GM10248 (cell line): ENCODE data around the gene MAP1LC3B2.

Experiments
- CTCF ChIA-PET: fragments of 300-600 bp; sonication (Branson Sonifier 250); formaldehyde crosslinking; extraction: SDS; loops from one replicate; lab custom pipeline; 2021; ENCODE audit warnings: antibody characterized with exemption; lab: Yijun Ruan, JAX
- POLR2A ChIA-PET: fragments of 350-650 bp; sonication (Branson Sonifier 250); formaldehyde crosslinking; extraction: SDS; loops from one replicate; lab custom pipeline; 2020; ENCODE audit warnings: antibody characterized with exemption; lab: Yijun Ruan, JAX
- DNase-seq: peaks from one replicate; pipeline ENCODE4 v3.0.0; 2012; ENCODE audit errors: extremely low spot score
- TF ChIP-seq, protein P1 (sequence below): IDR thresholded peaks from 2 replicates; pipeline ENCODE4 v1.5.1; 2012; ENCODE audit warnings: mild to moderate bottlenecking, low read depth; ENCODE audit errors: extremely low read depth, missing control alignments, control extremely low read depth

Gene MAP1LC3B2

DNA sequence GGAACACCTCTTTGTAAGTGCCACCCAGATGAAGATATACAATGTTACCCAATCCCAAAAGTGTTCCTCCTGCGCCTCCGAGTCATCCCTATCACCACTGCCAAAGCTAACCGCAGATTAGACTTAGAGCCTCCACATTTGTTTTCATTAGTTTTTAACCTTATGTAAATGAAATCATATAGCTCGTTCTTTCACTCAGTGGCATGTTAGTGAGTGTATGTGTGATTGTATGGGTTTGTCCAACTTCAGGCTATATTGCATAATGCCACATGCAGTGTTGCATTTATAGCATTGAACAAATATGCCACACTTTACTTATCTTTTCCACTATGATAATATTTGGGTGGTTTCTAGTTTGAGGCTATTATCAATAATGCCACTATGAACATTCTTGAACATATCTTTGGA lies 18.0 kb downstream of the MAP1LC3B2 start:
- ChIA-PET CTCF (interaction anchor here (0.9 to 1.0 kb wide), 2 partner anchors 23 to 63 kb away, joined by 3 to 4 read pairs; no protein-coding TSS in a partner anchor), POLR2A (no interaction called here)
- DNase-seq: no peak
- TF ChIP-seq, protein P1, sequence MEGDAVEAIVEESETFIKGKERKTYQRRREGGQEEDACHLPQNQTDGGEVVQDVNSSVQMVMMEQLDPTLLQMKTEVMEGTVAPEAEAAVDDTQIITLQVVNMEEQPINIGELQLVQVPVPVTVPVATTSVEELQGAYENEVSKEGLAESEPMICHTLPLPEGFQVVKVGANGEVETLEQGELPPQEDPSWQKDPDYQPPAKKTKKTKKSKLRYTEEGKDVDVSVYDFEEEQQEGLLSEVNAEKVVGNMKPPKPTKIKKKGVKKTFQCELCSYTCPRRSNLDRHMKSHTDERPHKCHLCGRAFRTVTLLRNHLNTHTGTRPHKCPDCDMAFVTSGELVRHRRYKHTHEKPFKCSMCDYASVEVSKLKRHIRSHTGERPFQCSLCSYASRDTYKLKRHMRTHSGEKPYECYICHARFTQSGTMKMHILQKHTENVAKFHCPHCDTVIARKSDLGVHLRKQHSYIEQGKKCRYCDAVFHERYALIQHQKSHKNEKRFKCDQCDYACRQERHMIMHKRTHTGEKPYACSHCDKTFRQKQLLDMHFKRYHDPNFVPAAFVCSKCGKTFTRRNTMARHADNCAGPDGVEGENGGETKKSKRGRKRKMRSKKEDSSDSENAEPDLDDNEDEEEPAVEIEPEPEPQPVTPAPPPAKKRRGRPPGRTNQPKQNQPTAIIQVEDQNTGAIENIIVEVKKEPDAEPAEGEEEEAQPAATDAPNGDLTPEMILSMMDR: no peak

DNA sequence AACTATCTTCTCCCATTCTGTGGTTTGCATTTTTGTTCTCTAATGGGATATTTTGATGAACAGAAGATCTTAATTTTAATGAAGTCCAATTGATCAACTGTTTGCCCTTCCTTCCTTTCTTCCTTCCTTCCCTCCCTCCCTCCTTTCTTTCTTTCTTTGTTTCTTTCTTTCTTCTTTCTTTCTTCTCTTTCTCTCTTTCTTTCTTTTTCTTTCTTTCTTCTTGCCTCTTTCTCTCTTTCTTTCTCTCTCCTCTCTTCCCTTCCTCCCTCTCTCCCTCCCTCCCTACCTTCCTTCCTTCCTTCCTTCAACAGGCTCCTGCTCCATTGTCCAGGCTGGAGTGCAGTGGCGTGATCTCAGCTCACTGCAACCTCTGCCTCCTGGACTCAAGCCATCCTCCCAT lies 18.9 kb downstream of the MAP1LC3B2 start:
- ChIA-PET POLR2A (no interaction called here), CTCF (interaction anchor here (1.0 to 1.2 kb wide), 2 partner anchors 12 to 62 kb away, joined by 3 to 5 read pairs; no protein-coding TSS in a partner anchor)
- TF ChIP-seq, protein P1: no peak
- no peak for DNase-seq

DNA sequence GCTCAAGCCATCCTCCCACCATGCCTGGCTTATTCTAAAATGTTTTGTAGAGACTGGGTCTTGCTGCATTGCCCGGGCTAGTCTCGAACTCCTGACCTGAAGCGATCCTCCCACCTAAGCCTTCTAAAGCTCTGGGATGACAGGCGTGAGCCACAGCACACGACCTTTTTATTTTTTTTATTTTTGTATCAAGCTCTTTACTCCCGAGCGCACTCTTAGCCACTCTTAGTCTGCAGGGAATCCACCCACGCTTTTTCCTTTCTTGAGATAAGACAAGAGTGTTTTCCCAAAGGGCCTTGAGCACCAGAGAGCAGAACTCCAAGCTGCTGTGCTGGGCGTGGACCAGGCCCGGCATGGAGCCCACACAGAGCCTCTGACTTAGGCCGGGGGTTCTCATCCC lies 23.4 kb downstream of the MAP1LC3B2 start:
- no peak for DNase-seq
- POLR2A ChIA-PET: no interaction called here
- CTCF ChIA-PET: interaction anchor here (1.3 to 1.5 kb wide), 3 partner anchors 14 to 23 kb away, joined by 3 to 4 read pairs (median 3); partner anchors contain the start of gene MAP1LC3B2
- TF ChIP-seq, protein P1: no peak

DNA sequence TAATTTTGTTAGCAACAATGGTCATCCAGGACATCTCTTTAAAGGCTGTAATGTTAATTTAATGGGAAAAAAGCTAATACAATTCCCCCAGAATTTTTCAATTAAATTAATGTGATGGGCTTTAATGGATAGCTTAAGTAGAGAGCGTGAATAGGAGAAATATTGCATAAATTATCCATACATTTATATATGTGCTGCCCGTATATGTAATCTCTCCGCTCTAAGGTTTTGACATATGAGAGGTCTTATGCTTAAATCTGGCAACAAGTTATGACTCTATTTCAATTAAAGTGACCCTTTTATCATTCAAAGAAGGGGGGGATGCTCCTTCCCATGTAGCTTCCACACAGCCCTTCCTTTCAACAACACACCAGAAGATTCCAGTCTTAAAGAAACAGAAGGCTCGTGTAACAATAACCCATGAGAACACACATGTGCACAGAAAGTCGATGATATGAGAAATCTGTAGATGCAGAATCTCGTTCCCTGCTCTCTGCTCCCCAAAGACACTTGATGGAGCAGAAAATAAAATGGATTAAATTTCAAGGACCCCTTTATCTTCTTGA lies 24.0 kb downstream of the MAP1LC3B2 start:
- DNase-seq: no peak
- ChIA-PET CTCF (interaction anchor here (1.5 kb wide), 1 partner anchor 14 kb away, joined by 4 read pairs; no protein-coding TSS in a partner anchor), POLR2A (no interaction called here)
- TF ChIP-seq, protein P1: no peak

GRCh38 chr12:116587270-116587669 lies 28.1 kb downstream of the MAP1LC3B2 start:
- TF ChIP-seq, protein P1: no peak
- no peak for DNase-seq
- ChIA-PET POLR2A (no interaction called here), CTCF (interaction anchor here (1.2 to 2.5 kb wide), 3 partner anchors 12 to 23 kb away, joined by 3 to 8 read pairs (median 7); no protein-coding TSS in a partner anchor)

- DNase-seq: no peak
- CTCF ChIA-PET: interaction anchor here (1.0 to 2.2 kb wide), 2 partner anchors 12 to 13 kb away, joined by 3 to 7 read pairs; no protein-coding TSS in a partner anchor
- TF ChIP-seq, protein P1: no peak
- POLR2A ChIA-PET: no interaction called here
Measured at GRCh38 chr12:116588390-116589028, 29.3 kb downstream of the MAP1LC3B2 start.
